ENCODE results near the gene CDH4. TPM values are rescaled to one million over a fixed set of nuclear protein-coding genes. Genes with fewer than 3 reads are reported as not detected.

Gene CDH4
- total RNA-seq, 1 donor from 2014 or later, result 8.9 TPM

DNA sequence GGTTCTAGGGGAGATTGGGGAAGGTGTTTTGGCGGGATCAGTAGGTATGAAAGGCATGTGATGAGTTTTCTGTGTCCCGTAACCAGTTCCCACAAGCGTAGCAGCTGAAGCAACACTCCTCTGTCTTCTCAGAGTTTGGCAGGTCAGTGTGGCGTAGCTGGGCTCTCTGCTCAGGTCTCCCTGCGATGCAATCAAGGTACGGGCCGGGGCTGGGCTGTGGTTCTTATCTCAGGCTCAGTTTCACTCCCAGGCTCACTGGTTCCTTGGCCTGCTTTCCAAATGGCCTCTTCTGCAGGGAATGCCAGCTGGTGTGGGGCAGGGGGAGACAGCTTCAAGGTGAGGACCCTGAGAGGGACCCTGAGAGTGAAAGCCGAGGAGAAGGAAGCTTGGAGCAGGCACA lies 280.7 kb downstream of the CDH4 start:
- Mint-ChIP-seq H3K4me3 (no peak overlapping the region), H3K4me1 (peaks cover 14% of the 10 kb centered on the region), H3K9me3 (no peaks in the 10 kb centered on the region), H3K27me3 (ENCODE audit: low read depth) (no peaks in the 10 kb centered on the region), H3K36me3 (ENCODE audit: low read depth) (no peaks in the 10 kb centered on the region), H3K27ac (ENCODE audit: unreplicated experiment) (no peak overlapping the region)
- TF ChIP-seq, protein P1, sequence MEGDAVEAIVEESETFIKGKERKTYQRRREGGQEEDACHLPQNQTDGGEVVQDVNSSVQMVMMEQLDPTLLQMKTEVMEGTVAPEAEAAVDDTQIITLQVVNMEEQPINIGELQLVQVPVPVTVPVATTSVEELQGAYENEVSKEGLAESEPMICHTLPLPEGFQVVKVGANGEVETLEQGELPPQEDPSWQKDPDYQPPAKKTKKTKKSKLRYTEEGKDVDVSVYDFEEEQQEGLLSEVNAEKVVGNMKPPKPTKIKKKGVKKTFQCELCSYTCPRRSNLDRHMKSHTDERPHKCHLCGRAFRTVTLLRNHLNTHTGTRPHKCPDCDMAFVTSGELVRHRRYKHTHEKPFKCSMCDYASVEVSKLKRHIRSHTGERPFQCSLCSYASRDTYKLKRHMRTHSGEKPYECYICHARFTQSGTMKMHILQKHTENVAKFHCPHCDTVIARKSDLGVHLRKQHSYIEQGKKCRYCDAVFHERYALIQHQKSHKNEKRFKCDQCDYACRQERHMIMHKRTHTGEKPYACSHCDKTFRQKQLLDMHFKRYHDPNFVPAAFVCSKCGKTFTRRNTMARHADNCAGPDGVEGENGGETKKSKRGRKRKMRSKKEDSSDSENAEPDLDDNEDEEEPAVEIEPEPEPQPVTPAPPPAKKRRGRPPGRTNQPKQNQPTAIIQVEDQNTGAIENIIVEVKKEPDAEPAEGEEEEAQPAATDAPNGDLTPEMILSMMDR (conservative IDR thresholded peaks at IDR 0.05), result no peak
- DNase-seq (ENCODE audit: low read depth, low spot score), result no peak

DNA sequence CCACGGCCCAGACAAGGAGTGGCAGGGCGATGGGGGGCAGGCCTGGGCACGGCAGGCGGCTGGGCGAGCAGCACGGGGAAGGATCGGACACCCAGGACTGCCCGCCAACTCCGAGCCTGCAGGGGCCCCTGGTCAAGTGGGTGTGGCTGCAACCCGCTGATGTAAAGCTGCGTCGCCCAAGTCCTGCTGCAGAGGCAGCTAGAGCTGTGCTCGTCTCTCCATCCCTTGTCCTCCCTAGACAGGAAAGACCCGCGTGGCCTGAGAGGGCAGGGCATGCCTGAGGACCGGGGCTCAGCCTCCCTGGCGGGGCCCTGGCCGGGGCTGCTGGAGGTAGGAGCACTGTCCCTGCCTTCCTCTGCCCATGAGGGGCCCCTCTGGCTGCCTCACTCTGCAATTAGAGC lies 281.2 kb downstream of the CDH4 start:
- no peaks in the 10 kb centered on the region for H3K36me3 Mint-ChIP-seq (ENCODE audit: low read depth)
- DNase-seq (ENCODE audit: low read depth, low spot score), result no peak
- H3K4me3 Mint-ChIP-seq, result no peak overlapping the region
- no peaks in the 10 kb centered on the region for H3K9me3 Mint-ChIP-seq
- no peak overlapping the region for H3K27ac Mint-ChIP-seq (ENCODE audit: unreplicated experiment)
- no peaks in the 10 kb centered on the region for H3K27me3 Mint-ChIP-seq (ENCODE audit: low read depth)
- TF ChIP-seq, protein P1 (conservative IDR thresholded peaks at IDR 0.05), result no peak
- H3K4me1 Mint-ChIP-seq, result peaks cover 19% of the 10 kb centered on the region

DNA sequence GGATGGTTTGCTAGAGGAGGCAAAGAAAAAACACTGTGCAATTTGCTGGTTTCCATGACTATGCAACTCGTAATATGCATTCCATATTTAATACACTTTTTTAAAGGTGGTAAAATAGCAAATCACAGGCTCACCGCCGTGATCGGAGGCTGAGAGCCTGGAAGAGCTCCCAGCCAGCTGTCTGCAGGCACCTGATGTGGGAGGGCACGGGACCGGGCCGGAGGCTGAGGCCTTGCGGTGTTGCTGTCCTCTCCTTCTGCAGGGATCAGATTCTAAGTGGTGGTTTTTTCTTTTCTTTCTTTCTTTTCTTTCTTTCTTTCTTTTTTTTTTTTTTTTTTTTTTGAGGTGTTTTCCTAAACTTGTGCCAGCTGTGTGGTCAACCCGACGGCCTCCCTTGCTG lies 282.3 kb downstream of the CDH4 start:
- peaks cover 21% of the 10 kb centered on the region for H3K4me1 Mint-ChIP-seq
- no peaks in the 10 kb centered on the region for H3K36me3 Mint-ChIP-seq (ENCODE audit: low read depth)
- H3K4me3 Mint-ChIP-seq, result no peak overlapping the region
- no peaks in the 10 kb centered on the region for H3K9me3 Mint-ChIP-seq
- DNase-seq (ENCODE audit: low read depth, low spot score), result no peak
- no peak overlapping the region for H3K27ac Mint-ChIP-seq (ENCODE audit: unreplicated experiment)
- no peaks in the 10 kb centered on the region for H3K27me3 Mint-ChIP-seq (ENCODE audit: low read depth)
- TF ChIP-seq, protein P1 (conservative IDR thresholded peaks at IDR 0.05), result no peak

DNA sequence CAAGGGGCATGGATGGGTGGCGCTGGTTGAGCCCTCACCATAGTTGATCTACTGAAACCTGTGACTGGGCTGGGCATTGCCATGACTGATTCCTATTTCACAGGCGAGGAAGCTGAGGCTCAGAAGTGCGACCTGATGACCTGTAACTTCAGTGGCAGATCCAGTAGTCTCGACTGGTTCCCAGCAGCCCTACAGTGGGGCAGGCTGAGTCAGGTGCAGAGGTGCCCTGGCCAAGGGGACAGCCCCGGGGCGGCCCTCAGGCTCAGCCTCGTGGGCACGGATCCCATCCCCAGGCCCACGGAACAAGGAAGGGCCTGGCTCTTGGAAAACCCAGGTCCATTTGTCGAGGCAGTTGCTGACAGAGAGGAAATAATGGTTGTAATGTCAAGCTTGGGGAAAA lies 283.0 kb downstream of the CDH4 start:
- Mint-ChIP-seq H3K4me1 (peaks cover 21% of the 10 kb centered on the region), H3K36me3 (ENCODE audit: low read depth) (no peaks in the 10 kb centered on the region), H3K9me3 (no peaks in the 10 kb centered on the region), H3K4me3 (no peak overlapping the region), H3K27ac (ENCODE audit: unreplicated experiment) (no peak overlapping the region), H3K27me3 (ENCODE audit: low read depth) (no peaks in the 10 kb centered on the region)
- TF ChIP-seq, protein P1 (conservative IDR thresholded peaks at IDR 0.05), result no peak
- no peak for DNase-seq (ENCODE audit: low read depth, low spot score)

DNA sequence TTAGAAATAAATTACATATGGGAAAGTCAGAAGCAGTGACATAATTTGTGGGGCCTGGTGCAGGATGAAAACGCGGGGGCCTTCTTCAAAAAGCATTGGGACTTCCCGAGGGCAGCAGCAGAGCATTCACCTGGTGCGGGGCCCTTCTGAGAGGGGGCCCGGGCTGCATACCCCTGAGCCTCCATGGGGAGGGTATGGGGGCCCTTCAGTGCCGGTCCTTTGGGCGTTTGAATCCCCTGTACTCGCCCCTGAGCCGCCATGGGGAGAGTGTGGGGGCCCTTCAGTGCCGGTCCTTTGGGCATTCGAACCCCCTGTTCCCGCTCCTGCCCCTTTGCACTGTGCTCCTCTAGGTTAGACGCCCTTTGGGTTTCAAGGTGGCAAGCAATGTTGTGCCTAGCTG lies 283.5 kb downstream of the CDH4 start:
- DNase-seq (ENCODE audit: low read depth, low spot score), result no peak
- H3K27me3 Mint-ChIP-seq (ENCODE audit: low read depth), result no peaks in the 10 kb centered on the region
- no peak overlapping the region for H3K4me3 Mint-ChIP-seq
- TF ChIP-seq, protein P1 (conservative IDR thresholded peaks at IDR 0.05), result no peak
- peaks cover 21% of the 10 kb centered on the region for H3K4me1 Mint-ChIP-seq
- H3K9me3 Mint-ChIP-seq, result no peaks in the 10 kb centered on the region
- no peak overlapping the region for H3K27ac Mint-ChIP-seq (ENCODE audit: unreplicated experiment)
- H3K36me3 Mint-ChIP-seq (ENCODE audit: low read depth), result no peaks in the 10 kb centered on the region

DNA sequence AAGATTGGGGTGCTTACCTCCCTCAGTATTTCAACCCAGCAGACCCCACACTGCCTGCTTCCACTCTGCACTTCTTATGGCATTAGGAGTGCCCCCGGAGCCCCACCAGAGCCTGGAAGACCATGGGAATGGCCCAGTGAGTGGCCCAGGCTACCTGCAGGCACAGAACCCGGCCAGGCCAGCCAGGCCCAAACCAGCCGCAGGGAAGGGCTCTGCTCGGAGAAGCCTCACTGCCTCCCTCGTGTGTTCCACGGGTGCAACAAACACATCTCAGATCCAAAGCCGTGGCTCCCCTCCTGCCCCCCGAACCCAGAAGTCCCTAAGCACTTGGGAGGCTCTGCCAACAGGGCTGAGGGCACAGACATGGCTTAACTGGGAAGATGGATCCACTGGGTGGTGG lies 283.9 kb downstream of the CDH4 start:
- TF ChIP-seq, protein P1 (conservative IDR thresholded peaks at IDR 0.05), result no peak
- DNase-seq (ENCODE audit: low read depth, low spot score), result no peak
- no peak overlapping the region for H3K4me3 Mint-ChIP-seq
- no peaks in the 10 kb centered on the region for H3K9me3 Mint-ChIP-seq
- H3K36me3 Mint-ChIP-seq (ENCODE audit: low read depth), result no peaks in the 10 kb centered on the region
- peaks cover 25% of the 10 kb centered on the region for H3K4me1 Mint-ChIP-seq
- no peak overlapping the region for H3K27ac Mint-ChIP-seq (ENCODE audit: unreplicated experiment)
- no peaks in the 10 kb centered on the region for H3K27me3 Mint-ChIP-seq (ENCODE audit: low read depth)

Data from neural crest cell (in vitro differentiated cells).